RWPE1 (cell line): ENCODE measurements around the gene ITGB3.

Experiments used
- CTCF ChIA-PET: fragments of 350-600 bp; sonication (Branson Sonifier 250); formaldehyde crosslinking; extraction: SDS; loops from one replicate; lab custom pipeline; 2021; lab: Yijun Ruan, JAX
- POLR2A ChIA-PET: fragments of 400-600 bp; formaldehyde crosslinking; extraction: SDS; loops from one replicate; lab custom pipeline; 2020; ENCODE audit warnings: antibody characterized with exemption; ENCODE audit not compliant: low non-redundant PET; lab: Yijun Ruan, JAX
- DNase-seq: peaks from one replicate; pipeline ENCODE4 v3.0.0; 2012; ENCODE audit warnings: low spot score
- H3K27ac ChIP-seq: fragments of 450-650 bp; 2 replicates; pipeline ENCODE4 v1.5.1; 2017
- TF ChIP-seq, protein P1 (sequence below): fragments of 450-650 bp; conservative IDR thresholded peaks from 2 replicates; pipeline ENCODE4 v1.5.1; 2017; ENCODE audit warnings: low read depth, mild to moderate bottlenecking

ITGB3 gene

DNA sequence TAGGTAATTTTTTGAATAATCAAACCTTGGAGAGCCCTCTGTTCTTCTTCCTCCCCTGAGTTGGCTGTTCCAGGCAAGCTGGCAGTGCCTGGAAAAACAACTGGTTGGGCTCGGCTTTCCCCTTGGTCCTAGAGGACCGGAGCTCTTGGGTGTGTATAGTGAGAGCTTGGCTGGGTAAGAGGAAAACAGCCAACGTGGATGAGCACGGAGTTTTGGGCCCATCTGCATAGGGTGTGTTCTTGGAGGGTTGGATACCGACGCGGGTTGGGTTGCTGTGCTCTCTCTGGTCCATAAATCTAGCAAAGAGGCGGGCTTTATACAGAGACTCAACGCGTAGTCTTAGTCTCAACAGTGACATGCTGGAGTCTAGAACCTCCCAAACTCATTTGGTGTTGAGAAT is 23.2 kb downstream of the ITGB3 start:
- TF ChIP-seq, protein P1, sequence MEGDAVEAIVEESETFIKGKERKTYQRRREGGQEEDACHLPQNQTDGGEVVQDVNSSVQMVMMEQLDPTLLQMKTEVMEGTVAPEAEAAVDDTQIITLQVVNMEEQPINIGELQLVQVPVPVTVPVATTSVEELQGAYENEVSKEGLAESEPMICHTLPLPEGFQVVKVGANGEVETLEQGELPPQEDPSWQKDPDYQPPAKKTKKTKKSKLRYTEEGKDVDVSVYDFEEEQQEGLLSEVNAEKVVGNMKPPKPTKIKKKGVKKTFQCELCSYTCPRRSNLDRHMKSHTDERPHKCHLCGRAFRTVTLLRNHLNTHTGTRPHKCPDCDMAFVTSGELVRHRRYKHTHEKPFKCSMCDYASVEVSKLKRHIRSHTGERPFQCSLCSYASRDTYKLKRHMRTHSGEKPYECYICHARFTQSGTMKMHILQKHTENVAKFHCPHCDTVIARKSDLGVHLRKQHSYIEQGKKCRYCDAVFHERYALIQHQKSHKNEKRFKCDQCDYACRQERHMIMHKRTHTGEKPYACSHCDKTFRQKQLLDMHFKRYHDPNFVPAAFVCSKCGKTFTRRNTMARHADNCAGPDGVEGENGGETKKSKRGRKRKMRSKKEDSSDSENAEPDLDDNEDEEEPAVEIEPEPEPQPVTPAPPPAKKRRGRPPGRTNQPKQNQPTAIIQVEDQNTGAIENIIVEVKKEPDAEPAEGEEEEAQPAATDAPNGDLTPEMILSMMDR = no peak
- H3K27ac ChIP-seq = no peak overlapping the region
- POLR2A ChIA-PET = no interaction called here
- no peak for DNase-seq
- CTCF ChIA-PET = no interaction called here

DNA sequence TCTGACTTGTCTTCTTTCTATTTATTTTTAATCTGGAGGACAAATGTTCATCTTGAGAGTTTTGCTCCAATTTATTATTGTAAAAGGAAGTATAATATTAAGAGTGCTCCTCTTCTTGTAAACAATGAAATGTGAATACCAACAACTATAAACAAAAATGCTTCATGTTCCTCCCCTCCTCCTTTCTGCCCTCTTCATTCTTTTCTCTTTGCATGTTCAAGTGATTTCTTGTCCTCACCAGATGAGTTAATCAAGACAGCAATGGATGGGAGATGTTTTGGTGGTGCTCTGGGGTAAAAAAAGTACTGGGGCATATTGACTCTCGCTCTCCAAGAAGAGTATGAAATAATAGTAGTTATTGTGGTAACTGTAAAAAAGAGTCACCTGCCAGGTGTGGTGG is 24.3 kb downstream of the ITGB3 start:
- ChIA-PET POLR2A (no interaction called here), CTCF (no interaction called here)
- TF ChIP-seq, protein P1 = no peak
- no peak for DNase-seq
- H3K27ac ChIP-seq = no peak overlapping the region

DNA sequence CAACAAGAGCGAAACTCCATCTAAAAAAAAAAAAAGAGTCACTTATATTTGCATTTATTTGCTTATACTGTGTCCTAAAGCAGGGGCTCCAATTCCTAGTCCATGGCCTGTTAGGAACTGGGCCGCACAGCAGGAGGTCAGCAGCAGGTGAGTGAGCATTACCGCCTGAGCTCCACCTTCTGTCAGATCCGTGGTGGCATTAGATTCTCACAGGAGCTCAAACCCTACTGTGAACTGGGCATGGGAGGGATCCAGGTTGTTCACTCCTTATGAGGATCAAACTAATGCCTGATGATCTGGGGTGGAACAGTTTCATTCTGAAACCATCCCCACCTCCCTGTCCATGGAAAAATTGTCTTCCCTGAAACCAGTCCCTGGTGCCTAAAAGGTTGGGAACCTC is 24.9 kb downstream of the ITGB3 start:
- CTCF ChIA-PET = no interaction called here
- POLR2A ChIA-PET = no interaction called here
- TF ChIP-seq, protein P1 = no peak
- no peak overlapping the region for H3K27ac ChIP-seq
- no peak for DNase-seq

DNA sequence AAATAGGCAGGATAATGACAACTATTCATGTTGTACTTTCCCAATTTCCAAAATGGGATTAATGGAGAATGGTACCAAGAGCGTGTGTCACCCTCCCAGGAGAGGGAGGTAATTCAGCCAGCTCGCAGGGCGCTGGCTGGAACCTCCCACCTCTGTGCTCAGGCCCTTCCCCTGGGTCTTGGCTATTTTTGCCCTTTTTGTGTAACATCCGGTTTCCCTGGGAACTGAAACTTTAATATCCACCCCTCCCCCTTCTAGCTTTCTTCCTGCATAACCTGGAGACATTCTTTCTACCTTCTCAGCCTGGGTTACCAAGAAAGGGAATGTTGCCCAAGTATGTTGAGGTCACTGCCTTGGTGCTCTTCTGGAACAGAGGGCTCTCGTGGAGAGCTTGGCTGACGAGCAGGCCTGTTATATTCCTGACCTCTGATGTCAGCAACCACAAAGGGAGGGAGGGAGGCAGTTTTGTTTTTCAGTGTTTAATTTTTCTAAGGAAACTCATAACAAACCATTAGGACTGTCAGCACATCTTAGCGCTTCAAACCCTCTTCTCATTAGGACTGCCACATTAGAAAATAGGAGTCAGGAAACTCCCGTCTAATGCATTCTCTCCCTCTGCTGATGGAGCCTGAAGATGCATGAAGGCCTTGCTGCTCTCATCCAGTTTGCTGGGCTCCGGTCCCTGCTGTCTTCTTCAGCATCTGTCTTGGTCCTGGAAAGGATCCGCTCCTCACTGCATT is 25.6 kb downstream of the ITGB3 start:
- POLR2A ChIA-PET = no interaction called here
- DNase-seq = peak; percentile 30
- H3K27ac ChIP-seq = no peak overlapping the region
- TF ChIP-seq, protein P1 = no peak
- CTCF ChIA-PET = no interaction called here

DNA sequence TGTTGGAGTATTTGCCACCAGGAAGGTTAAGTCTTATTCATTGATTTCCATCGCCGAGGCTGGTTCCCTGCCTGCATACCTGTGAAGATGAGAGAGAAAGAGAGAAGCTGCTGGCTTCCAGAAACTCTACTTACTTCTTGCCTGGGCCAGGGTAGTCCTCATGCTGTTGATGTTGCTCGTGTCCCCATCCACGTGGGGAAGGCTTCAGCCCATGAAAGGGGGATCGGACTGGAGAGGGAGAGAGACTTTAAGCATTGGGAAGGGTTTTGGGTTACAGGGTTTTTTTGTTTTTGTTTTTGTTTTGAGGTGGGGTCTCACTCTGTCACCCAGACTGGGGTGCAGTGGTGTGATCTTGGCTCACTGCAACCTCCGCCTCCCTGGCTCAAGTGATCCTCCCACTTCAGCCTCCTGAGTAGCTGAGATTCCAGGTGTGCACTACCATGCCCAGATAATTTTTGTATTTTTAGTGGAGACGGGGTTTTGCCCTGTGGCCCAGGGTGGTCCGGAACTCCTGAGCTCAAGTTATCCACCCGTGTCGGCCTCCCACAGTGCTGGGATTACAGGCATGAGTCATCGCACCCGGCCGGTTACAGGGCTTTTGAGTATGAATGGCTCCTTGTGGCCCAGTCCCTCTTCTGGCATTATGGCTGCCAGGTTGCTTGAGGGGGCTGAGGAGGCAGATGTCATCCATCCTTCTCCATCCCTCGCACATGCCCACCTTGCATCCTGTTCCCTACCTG is 26.6 kb downstream of the ITGB3 start:
- DNase-seq = no peak
- ChIA-PET POLR2A (no interaction called here), CTCF (interaction anchor here (0.7 kb wide), 1 partner anchor 15 kb away, joined by 3 read pairs; no protein-coding TSS in a partner anchor)
- no peak overlapping the region for H3K27ac ChIP-seq
- TF ChIP-seq, protein P1 = no peak

DNA sequence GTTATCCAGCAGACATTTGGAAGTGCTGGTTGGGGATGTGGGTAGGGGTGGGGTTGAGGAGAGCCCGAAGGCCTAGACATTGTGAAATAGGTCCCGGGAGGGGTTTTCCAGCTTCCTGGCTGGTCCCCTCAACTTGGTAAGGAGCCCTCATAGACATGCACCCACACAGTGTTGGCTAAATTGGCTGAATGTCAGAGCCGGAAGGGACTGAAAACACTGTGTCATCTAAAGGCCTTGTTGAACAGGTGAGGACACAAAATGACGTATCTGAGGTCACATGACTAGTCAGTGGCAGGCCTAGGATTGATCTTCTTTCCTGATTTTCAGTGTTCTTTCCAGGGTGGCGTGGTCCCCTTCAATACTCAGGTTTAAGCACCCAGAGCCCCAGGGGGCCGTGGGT is 27.6 kb downstream of the ITGB3 start:
- POLR2A ChIA-PET = no interaction called here

More for the DNA sequence above, 27.6 kb downstream of the ITGB3 start:
- H3K27ac ChIP-seq = no peak overlapping the region
- CTCF ChIA-PET = interaction anchor here (0.7 kb wide), 1 partner anchor 16 kb away, joined by 3 read pairs; no protein-coding TSS in a partner anchor
- no peak for DNase-seq
- TF ChIP-seq, protein P1 = no peak
